Smooth muscle cell of the brain vasculature (primary cell): ENCODE results near the gene SOS2.
"Not testable (repeated sequence)": the region's sequence is repeated elsewhere in the genome, so short reads cannot be mapped to it uniquely, and the experiment has no call there.

ENCODE experiments used
- DNase-seq: peaks from one replicate; pipeline ENCODE4 v3.0.0-alpha.2; 2012; ENCODE audit warnings: low read depth, low spot score

Gene SOS2

GRCh38 chr14:50225974-50226297 lies 5.4 kb downstream of the SOS2 start:
- DNase-seq, result peak; percentile 1

DNA sequence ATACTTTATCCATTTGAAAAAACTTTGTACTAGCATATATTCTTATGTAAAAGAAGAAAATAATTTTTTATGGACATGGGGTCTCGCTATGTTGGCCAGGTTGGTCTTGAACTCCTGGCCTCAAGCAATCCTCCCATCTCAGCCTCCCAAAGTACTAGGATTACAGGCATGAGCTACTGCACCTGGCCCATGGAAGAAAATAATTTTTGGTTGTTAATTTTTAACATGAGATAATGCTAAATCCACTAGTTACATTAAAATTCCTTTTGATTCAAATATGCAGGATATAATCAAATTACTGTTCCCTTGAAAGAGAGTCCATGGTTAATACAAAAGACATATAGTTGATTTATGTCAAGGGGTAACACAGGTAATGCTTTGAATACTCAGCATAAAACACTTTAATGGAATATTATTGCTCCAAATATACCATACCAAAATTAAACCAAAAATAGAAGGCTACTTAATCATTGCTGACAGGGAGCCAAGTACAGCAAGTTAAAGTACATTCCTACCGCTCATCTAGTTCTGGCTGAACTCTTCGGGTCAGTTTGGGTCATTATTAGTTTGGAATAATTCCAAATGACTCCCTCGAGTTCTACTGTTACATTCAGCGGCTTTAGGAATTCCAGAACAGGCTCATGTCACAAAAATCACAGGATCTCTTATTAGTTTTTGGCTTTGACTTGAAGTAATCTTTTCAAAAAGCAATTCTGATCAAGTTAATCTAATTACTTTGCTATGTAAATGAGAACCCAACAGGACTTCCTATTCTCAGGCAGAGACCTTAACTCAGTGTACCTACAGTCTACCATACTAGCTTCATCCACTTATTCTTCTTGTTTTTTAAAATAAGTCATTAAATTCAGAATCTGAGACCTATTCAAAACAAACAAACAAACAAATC lies 6.1 kb downstream of the SOS2 start:
- peak; percentile 61 for DNase-seq

DNA sequence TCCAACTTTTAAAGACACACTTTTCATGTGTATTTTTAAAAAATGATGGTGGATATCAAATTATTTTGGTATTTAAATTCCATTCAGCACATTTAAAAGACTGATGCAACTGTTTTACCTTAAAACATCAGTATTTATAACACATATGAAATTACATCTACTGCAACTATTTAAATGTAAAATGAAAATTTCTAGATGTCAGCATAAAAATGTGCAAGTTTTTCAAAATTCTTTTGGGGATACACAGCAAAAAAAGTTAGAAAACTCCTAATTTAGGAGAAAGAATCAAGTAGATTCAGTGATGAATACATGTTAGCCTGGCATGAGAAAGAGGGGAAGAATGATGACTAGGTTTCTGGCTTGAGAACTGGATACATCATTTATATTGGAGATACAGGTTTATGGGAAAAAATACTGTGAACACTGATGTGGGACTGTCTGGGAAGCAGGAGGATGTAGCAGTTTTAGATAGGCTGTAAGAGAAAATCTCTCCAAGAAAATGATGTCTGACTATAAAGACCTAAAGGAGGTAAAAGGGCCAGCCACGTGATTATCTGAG lies 9.2 kb downstream of the SOS2 start:
- DNase-seq, result no peak

- no peak for DNase-seq
These were observed 12.9 kb downstream of the SOS2 start for GRCh38 chr14:50218501-50218900.

GRCh38 chr14:50215416-50215815 lies 16.0 kb downstream of the SOS2 start:
- DNase-seq, result no peak

- no peak for DNase-seq
These were observed 17.6 kb downstream of the SOS2 start for GRCh38 chr14:50213795-50214194.

DNA sequence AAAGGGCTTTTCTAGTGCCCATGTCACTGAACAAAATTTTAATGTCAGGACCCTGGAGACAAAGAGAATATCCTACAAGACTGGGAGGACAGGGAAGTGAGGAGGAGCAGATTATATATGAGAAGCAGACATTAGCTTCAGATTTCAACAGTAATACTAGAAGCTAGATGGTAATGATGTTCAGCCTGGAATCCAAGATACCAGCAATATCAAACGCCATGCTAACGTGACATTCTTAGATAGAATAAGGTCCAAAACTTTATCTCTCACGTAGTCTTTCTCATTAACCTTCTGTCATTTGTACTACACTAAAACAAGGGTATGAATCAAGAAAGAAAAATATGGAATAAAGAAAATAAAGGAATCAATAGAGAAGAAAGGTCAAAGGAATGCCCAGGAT lies 18.7 kb downstream of the SOS2 start:
- DNase-seq, result no peak

- DNase-seq, result no peak
These were observed 21.3 kb downstream of the SOS2 start for GRCh38 chr14:50210074-50210473.

- no peak for DNase-seq
These were observed 32.9 kb downstream of the SOS2 start for GRCh38 chr14:50198499-50198898.

DNA sequence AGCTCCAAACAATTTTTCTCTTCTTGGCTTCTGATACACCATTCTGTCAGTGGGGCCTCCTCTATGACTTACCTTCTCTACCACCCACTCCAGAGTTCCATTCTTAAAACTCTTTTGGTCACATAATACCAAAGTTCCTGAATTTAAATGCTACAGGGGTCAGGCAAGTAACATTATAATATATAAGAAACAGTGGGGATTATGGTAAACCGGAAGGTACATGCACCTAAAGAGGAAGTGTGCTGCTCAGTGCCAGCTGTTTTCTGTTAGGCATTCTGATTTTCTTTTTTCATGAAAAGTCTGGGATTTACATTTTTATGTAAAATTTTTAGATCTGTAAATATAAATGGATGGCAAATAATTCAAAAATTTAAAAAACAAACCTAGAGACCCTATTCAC lies 39.9 kb downstream of the SOS2 start:
- DNase-seq, result no peak

DNA sequence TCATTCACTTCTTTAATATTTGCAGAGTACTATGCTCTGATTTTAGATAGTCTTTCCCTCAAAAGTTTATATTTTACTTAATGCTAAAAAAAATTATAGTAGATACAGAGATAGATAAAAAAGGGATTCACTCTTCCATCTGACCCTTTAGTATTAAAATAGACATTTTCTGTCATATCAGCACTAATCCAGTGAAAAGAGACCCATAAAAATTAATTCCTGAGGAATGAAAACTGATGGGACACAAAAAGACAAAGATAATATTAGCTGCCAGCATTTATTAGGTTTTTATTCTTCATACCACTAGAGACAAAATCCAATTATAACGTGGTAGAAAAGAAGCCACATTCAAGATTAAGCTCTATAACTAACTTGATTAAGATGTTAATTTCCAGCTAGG lies 45.3 kb downstream of the SOS2 start:
- DNase-seq, result no peak

- DNase-seq, result no peak
These were observed 57.5 kb downstream of the SOS2 start for GRCh38 chr14:50173891-50174290.

- no peak for DNase-seq
These were observed 59.5 kb downstream of the SOS2 start for GRCh38 chr14:50171895-50172294.

DNA sequence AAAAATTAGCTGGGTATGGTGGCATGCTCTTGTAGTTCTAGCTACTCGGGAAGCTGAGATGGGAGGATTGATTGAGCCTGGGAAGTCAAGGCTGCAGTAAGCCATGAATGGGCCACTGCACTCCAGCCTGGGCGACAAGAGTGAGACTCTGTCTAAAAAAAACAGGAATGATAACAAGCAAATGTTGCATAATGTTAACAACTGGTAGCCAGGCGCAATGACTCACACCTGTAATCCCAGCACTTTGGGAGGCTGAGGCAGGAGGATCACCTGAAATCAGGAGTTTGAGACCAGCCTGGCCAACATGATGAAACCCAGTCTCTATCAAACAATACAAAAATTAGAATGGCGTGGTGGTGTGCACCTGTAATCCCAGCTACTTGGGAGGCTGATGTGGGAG lies 64.0 kb downstream of the SOS2 start:
- not testable (repeated sequence) for DNase-seq

GRCh38 chr14:50156111-50156510 lies 75.3 kb downstream of the SOS2 start:
- no peak for DNase-seq

GRCh38 chr14:50148799-50149198 lies 82.6 kb downstream of the SOS2 start:
- no peak for DNase-seq

DNA sequence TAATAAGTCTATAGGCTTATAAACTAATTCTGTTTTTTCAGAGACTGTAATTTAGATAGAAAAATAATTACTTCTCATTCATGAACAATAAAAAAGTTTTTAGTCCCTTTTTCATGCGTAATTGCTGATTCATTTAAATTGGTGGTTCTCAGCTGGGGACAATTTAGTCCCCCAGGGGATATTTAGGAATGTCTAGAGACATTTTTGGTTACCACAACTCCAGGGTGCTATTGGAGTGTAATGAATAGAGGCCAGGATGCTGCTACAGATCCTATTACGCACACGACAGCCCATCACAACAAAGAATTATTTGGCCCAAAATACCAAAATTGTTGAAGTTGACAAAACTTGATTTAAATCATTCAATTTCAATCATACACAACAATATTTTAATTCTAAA lies 92.2 kb downstream of the SOS2 start:
- DNase-seq, result no peak

DNA sequence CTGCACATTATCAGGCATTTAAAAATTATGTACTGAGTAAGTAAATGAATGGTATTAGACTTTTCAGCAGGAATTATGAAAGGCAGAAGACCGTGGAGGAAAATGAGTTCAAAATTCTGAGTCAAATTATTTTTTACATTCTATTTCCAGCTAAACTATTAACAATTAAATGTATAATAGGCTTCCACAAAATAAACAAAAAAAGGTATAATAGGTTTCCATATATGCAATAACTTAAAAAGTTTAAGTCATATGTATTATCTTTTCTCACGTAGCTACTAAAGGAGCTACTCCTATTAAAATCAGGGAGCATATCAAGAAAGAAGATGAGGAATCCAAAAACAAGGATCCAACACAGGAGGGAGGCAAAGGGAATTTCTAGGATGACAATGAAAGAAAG lies 103.6 kb downstream of the SOS2 start:
- DNase-seq, result no peak

- no peak for DNase-seq
These were observed 108.3 kb downstream of the SOS2 start for GRCh38 chr14:50123062-50123461.

DNA sequence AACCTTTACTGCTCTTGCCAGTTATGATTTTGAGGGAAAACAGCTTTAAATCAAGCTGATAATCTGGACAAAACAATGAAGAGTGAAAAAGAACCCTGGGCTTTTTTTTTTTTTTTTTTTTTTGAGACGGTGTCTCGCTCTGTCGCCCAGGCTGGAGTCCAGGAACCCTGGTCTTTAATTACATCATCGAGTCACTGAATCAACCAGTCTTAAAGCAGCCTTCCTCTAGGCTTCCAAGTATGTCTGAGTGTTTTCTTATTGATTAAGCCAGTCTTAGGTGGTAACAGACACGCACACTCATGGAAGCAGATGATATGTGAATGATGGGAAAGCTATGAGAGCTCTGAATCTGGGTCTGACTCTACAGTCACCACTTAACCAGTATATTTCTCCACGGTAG lies 109.1 kb downstream of the SOS2 start:
- no peak for DNase-seq

- no peak for DNase-seq
These were observed 109.9 kb downstream of the SOS2 start for GRCh38 chr14:50121486-50121885.

DNA sequence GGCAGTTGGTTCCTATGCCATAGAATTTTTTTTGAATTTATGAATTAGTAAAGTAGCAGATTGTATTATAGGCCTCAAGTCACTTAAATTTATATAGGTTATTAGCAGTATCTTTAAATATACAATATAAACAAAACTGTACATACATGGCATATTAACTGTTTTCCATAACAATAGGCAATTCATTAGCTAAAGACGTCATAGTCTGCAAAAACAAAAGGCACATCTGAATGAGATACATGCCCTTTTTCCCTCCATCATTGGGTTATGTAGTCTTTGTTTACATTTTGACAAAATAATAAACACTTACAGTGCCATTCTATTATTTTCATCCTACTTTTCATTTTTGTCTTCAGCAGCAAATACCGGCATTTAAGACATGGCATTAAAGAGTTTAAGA lies 113.9 kb downstream of the SOS2 start:
- DNase-seq, result no peak

GRCh38 chr14:50116966-50117365 lies 114.4 kb downstream of the SOS2 start:
- DNase-seq, result no peak
